Motor neuron (in vitro differentiated cells): Measurements from ENCODE around the gene CSNK1D. TPM values are rescaled to one million over a fixed set of nuclear protein-coding genes. Genes with fewer than 3 reads are reported as not detected.

ENCODE experiments used
- ATAC-seq, 8 experiments: fragments of 200-7000 bp; cut with Tn5 transposase; replicated peaks in 6 of 8; 2 replicates each; pipeline ENCODE4 v1.8.0; 2021; ENCODE audit warnings: mild to moderate bottlenecking in 8 of 8, moderate library complexity in 8 of 8
- H3K27ac ChIP-seq, 2 donors: fragments of 250-450 bp; sonication (Bioruptor Pico); 2 replicates each; pipeline ENCODE4 v1.9.0; 2021; ENCODE audit warnings: antibody characterized with exemption in 2 of 2, mild to moderate bottlenecking in 2 of 2, moderate library complexity in 1 of 2
- H3K4me1 ChIP-seq, 2 donors: fragments of 250-450 bp; sonication (Bioruptor Pico); replicated peaks in 1 of 2; 2 replicates each; pipeline ENCODE4 v1.6.1; 2021; ENCODE audit warnings: antibody characterized with exemption in 2 of 2, mild to moderate bottlenecking in 2 of 2, moderate library complexity in 1 of 2
- H3K4me3 ChIP-seq, 5 donors: fragments of 250-450 bp; sonication (Bioruptor Pico); 2 replicates each; pipeline ENCODE4 v1.9.0; 2021; ENCODE audit warnings: antibody characterized with exemption in 5 of 5, mild to moderate bottlenecking in 5 of 5, moderate library complexity in 4 of 5
- WGBS, 10 experiments: fragments of 450-650 bp; shearing (Covaris generic); methylation state at CpG; one replicate each; pipeline ENCODE4 v1.0.0; 2022; 5-methylcytosine and 5-hydroxymethylcytosine counted together
- in situ Hi-C, 9 experiments: fragments of 400-800 bp; cut with MboI; loops; one replicate each; pipeline ENCODE4 v1.15.0; 2021; ENCODE audit warnings: low sequenced_read_pairs in 9 of 9, low pct_unique_long_range_greater_than_20kb in 2 of 9; ENCODE audit not compliant: unreplicated experiment in 9 of 9
- total RNA-seq, 8 experiments: library from RNA; unstranded; fragments of 300-600 nt; gene quantifications; 2 replicates each; pipeline versions ENCODE4 v1.2.3 to v1.2.4, GENCODE V29; 2022

Gene CSNK1D
- total RNA-seq, 8 experiments from 2014 or later: 24.1 to 109 (median 43.9) TPM

DNA sequence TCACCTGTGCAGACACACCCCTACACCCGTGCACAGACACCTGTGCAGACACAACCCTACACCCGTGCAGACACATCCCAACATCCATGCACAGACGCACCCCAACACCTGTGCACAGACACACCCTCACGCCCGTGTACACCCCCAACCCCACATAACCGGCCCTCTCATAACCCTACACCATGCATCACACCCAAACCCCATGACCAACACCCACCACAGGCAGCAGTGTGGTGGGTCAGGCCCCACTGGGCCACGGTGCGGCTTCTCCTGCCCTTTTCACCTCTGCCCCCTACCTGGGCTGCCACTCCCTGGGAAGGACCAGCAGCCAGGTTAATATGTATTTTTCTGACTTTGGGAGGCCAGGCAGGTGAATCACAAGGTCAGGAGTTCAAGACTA is 48.8 kb downstream of the CSNK1D start:
- peaks cover 3 to 16% of the 10 kb centered on the region in 2 donors for H3K4me1 ChIP-seq
- in situ Hi-C loops: no loop called here
- H3K27ac ChIP-seq: no peak overlapping the region
- WGBS, 10 experiments: 83 to 100% (median 91%) methylated on average over 1 to 2 of the region's 8 CpGs; no CpG with 5 or more reads in 6 of the 10 experiments
- no peak for ATAC-seq
- H3K4me3 ChIP-seq: no peak overlapping the region

DNA sequence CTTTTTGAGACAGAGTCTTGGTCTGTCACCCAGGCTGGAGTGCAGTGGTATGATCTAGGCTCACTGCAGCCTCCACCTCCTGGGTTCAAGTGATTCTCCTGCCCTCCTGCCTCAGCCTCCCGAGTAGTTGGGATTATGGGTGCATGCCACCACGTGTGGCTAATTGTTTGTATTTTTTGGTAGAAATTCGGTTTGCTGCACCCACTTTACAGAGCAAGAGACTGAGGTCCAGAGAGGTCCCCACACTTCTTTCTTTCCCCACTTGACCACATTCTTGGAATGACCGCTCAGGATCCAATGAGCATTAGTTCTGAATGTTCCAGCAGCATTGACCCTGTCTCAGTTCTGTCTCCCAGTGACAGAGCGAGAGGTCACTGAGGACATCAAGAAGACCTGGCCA is 50.0 kb downstream of the CSNK1D start:
- H3K4me1 ChIP-seq: peaks cover 3 to 15% of the 10 kb centered on the region in 2 donors
- ATAC-seq: no peak
- no peak overlapping the region for H3K4me3 ChIP-seq
- WGBS, 10 experiments: 20 to 92% (median 49%) methylated on average over 1 to 5 of the region's 5 CpGs; no CpG with 5 or more reads in 5 of the 10 experiments
- no peak overlapping the region for H3K27ac ChIP-seq
- in situ Hi-C loops: no loop called here

DNA sequence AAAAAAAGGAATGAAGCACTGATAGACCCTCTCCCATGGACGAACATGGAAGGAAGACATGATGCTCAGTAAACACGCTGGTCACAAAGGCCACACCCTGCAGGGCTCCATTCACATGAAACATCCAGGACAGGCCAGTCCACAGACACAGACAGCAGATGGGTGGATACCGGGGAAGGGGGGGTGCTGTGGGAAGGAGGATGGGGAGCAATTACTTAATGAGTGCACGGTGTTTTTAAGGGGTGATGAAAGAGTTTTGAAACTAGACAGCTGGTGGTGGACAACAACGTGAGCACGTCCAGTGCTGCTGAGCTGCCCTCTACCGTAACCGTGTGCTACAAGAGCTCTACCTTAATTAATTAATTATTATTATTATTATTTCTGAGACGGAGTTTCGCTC is 50.7 kb downstream of the CSNK1D start:
- in situ Hi-C loops: no loop called here
- ATAC-seq: peak in 2 of 8 experiments; percentile 22 to 45
- no peak overlapping the region for H3K27ac ChIP-seq
- no peak overlapping the region for H3K4me3 ChIP-seq
- H3K4me1 ChIP-seq: peaks cover 0 to 10% of the 10 kb centered on the region in 2 donors
- WGBS, 10 experiments: 15 to 88% (median 53%) methylated on average over 1 to 6 of the region's 10 CpGs; no CpG with 5 or more reads in 3 of the 10 experiments

DNA sequence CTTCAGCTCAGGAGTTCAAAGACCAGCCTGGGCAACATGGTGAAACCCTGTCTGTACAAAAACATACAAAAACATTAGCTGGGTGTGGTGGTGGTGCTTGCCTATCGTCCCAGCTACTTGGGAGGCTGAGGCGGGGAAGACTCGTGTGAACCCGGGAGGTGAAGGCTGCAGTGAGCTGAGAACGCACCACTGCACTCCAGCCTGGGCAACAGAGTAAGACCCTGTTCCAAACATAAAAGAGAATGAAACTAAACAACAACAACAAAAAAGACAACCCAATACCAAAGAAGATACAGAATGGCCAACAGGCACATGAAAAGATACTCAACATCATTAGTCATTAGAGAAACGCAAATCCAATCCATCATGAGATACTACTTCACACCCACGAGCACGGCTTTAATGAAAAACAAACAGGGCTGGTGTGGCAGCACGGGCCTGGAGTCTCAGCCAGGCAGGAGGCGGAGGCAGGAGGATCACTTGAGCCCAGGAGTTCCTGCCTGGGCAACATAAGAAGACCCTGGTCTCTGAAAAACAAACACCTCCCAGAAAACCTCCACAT is 52.1 kb downstream of the CSNK1D start:
- Histone ChIP-seq H3K4me3 (no peak overlapping the region), H3K4me1 (peaks cover 0 to 7% of the 10 kb centered on the region in 2 donors), H3K27ac (no peak overlapping the region)
- no peak for ATAC-seq
- WGBS, 10 experiments: 40 to 100% (median 65%) methylated on average over 1 to 7 of the region's 10 CpGs; no CpG with 5 or more reads in 1 of the 10 experiments
- in situ Hi-C loops: no loop called here

DNA sequence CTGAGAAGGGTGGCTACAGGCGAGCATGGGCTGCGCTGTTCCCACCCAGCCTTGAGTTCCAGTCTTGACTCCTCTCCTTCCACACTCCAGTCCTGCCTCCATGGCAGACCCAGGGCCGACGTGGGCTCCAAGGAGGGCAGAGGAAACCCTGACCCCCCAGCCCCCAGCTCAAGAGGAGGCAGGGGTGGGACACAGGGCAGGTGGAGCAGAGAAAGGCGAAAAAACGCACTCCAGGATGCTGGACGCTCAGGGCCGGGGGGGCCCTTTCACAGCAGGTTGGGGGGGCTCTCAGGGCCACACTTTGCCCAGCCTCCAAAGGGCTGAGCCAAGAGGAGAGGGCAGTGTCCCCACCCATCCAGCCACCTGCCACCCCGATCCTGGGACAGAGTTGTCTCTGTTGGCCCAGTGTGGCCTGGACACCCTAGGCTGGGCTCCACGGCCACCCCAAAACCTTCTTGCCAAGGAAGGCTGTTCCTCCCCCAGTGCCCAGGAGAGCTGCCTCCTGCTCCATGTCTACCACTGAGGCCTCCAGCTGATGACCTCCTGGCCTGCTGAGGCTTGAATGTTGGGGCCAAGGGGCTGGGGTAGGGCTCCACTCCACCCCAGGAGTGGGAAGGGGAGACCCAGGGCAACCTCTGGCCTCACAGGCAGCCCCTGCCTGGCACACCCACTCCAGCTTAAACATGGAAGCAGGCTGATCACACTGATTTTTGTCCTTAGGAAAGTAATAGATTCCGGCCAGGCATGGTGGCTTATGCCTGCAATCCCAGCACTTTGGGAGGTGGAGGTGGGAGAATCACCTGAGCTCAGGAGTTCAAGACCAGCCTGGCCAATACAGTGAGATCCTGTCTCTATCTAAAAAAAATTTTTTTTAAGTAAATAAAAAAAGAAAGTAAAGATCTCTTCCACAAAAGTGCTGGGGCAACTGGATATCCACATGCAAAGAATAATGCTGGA is 53.5 kb downstream of the CSNK1D start:
- peak in 2 of 8 experiments; percentile 1 to 4 for ATAC-seq
- Histone ChIP-seq H3K4me1 (peaks cover 0 to 1% of the 10 kb centered on the region in 2 donors), H3K27ac (no peak overlapping the region), H3K4me3 (no peak overlapping the region)
- 40 to 100% (median 91%) methylated on average over 1 to 2 of the region's 11 CpGs; no CpG with 5 or more reads in 6 of the 10 experiments for WGBS, 10 experiments
- in situ Hi-C loops: no loop called here

DNA sequence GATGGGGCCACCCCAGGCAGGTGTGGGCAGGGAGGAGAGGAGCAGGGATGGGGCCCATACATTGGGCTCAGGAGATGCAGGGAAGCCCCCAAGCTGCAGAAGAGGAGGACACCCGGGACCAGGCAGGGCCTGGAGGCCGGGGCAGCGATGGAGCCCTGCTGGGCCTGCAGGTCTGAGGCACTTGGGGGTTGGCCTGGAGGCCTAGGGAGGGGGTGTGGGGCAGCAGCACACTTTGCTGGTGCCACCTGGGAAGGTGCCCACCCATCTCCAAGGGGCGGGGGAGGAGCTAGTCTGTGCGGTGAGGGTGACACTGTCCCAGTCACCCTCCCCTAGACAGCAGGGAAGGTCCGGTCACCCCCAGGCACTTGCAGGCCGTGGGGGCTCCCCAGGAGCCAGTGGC is 54.4 kb downstream of the CSNK1D start:
- H3K27ac ChIP-seq: no peak overlapping the region
- in situ Hi-C loops: no loop called here
- no peaks in the 10 kb centered on the region for H3K4me1 ChIP-seq
- WGBS, 10 experiments: no CpG with 5 or more reads among the region's 7 CpGs
- peak in 2 of 8 experiments; percentile 7 to 9 for ATAC-seq
- no peak overlapping the region for H3K4me3 ChIP-seq

DNA sequence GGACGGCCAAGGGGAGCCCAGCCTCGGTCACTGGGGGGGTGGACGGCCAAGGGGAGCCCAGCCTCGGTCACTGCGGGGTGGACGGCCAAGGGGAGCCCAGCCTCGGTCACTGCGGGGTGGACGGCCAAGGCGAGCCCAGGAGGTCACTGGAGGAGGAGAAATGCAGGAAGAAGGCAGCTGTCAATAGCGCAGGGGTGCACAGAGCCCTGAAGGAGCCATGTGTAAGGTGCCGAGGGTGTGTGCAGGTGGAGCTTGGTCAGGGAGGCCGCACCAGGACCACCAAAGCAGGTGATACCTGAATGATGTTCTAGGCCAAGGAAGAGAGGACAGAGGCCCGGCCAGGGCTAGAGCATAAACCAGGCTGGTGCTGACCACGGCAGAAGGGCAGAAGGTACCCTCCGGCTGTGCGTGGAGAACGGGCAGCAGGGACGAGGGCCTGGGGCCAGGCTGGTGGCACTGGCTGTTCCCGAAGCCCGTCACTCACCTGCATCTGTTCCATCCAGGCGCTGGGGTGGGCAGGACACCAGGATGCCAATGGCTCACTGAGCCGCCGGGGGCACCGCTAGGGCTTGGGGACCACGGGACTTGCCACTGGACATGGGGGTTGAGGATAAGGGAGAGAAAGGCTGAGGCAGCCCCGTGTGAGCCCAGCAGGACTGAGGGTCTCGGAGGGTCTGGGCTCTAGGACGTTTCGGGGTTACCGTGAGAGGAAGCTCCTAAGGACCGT is 55.0 kb downstream of the CSNK1D start:
- ATAC-seq: no peak
- 70 to 100% (median 80%) methylated on average over 1 to 5 of the region's 32 CpGs; no CpG with 5 or more reads in 5 of the 10 experiments for WGBS, 10 experiments
- H3K27ac ChIP-seq: no peak overlapping the region
- in situ Hi-C loops: no loop called here
- no peak overlapping the region for H3K4me3 ChIP-seq
- peaks cover 0 to 2% of the 10 kb centered on the region in 2 donors for H3K4me1 ChIP-seq

DNA sequence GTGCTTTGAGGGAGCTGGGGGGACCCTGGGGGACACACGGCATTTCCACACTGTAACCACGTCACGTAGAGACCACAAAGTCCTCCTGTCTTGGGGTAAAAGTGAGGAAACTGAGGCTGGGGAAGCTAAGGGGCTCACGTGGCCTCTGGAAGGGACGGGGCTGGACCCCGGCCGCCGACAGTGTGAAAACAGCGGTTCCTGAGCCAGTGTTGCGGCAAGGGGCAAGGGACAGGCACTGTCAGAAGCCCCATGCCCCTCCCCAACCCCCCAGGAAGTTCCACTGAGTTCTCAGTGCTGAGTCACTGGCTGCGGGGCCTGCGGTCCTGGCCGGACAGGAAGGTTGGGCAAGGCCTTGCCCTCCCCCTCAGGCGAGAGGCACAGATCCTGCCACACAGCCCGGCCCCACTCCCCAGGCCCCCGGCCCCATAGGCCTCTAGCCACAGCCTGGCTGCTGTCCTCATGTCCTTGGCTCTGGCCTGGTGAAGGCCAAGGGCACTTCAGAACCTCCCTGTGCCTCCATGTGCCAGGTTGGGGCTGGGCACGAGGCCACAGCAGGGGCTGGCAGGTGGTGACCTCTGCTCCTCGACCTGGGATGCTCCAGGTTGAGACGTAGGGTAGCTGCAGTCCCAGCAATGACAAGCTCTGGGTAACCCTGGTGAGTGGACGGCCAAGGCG is 55.8 kb downstream of the CSNK1D start:
- Histone ChIP-seq H3K4me1 (peaks cover 0 to 3% of the 10 kb centered on the region in 2 donors), H3K27ac (no peak overlapping the region), H3K4me3 (no peak overlapping the region)
- ATAC-seq: no peak
- 50 to 80% (median 53%) methylated on average over 1 to 3 of the region's 21 CpGs; no CpG with 5 or more reads in 7 of the 10 experiments for WGBS, 10 experiments
- in situ Hi-C loops: no loop called here

DNA sequence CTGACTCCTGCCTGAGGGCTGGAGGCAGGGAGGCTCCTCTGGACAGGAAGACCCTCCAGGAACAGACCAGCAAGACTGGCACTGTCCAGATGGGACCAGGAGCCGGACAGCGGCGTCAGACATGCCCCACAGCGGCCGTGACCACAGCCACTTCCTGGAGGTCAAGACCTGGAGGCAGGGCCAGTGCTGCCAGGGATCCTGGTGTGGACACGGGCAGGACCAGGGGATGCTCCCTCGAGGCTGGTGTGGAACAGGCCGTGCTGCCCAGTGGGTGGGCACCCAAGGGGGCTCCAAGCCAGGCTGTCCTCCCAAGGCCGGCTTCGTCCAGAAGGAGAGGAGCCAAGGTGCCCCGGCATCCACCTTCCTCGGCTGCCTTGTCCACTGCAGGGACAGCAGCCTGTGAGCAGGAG is 56.4 kb downstream of the CSNK1D start:
- WGBS, 10 experiments: 88 to 100% methylated on average over 2 to 3 of the region's 12 CpGs; no CpG with 5 or more reads in 8 of the 10 experiments
- no peak overlapping the region for H3K4me3 ChIP-seq
- H3K4me1 ChIP-seq: peaks cover 0 to 3% of the 10 kb centered on the region in 2 donors
- in situ Hi-C loops: no loop called here
- H3K27ac ChIP-seq: no peak overlapping the region
- ATAC-seq: no peak

DNA sequence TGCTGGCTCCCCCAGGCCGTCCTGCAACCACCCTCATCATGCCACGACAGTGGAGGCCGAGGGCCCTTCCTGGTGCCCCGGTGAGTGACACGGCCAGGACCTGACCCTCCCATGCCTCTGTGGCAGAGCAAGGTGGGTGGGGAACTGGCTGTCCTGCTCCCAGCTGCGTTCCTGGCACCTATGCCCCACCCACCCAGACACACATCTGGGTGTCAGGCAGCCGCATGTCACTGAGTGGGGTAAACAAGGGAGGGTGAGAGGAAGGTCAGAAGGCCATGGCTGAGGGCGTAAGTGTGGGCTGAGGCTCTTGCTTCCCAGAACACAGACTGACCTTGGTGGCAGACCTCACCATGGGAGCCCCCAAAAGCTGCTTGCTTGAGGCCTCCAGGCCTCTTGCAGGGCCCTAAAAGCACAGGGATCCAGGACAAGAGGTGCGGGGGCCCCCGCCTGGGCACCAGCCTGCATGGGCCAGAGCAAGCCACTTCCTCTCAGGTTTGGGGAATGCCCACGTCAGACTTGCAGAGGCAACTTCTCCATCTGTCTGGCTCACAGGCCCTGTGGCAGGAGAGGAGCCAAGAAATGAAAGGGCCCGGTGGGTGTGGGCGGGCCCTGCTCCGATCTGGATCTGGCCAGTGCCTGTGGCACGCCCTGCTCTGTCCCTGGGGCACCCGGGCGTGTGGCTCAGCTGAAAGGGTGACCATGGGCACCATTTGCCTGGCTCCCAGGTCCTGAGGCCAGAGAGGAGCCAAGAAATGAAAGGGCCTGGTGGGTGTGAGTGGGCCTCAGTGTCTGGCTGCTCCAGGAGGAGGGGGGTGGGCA is 57.0 kb downstream of the CSNK1D start:
- H3K4me3 ChIP-seq: no peak overlapping the region

DNA sequence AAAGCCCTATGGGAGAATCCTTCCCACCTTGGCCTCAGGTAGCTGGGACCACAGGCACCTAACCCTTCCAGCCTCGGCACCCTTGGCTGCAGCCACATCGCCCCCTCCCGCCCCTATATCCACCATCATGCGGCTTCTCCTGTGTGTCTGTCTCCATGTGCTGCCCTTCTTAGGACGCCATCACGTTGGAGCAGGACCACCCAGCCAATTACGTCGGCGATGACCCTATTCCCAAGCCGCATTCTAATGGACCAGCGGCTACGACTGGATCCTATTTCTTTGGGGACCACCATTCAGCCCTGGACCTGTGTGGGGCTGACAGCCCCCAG is 57.6 kb downstream of the CSNK1D start:
- no peak for ATAC-seq
- H3K4me3 ChIP-seq: no peak overlapping the region
- in situ Hi-C loops: no loop called here
- H3K27ac ChIP-seq: no peak overlapping the region
- WGBS, 10 experiments: 88 to 95% methylated on average over 4 of the region's 12 CpGs; no CpG with 5 or more reads in 8 of the 10 experiments
- H3K4me1 ChIP-seq: peaks cover 7 to 9% of the 10 kb centered on the region in 2 donors

More for the DNA sequence above, 57.0 kb downstream of the CSNK1D start:
- peak in 3 of 8 experiments; percentile 54 to 64 (median 60) for ATAC-seq
- in situ Hi-C loops: no loop called here
- no peak overlapping the region for H3K27ac ChIP-seq
- peaks cover 6 to 8% of the 10 kb centered on the region in 2 donors for H3K4me1 ChIP-seq
- WGBS, 10 experiments: 56 to 80% methylated on average over 2 to 5 of the region's 17 CpGs; no CpG with 5 or more reads in 8 of the 10 experiments
